OCI-LY1 (cell line): ENCODE data around the gene KHDRBS2.

Source experiments
- EZH2 ChIP-seq: fragments of 200-600 bp; sonication (generic), shearing (Covaris generic); IDR thresholded peaks from 2 replicates; pipeline ENCODE4 v1.8.0; 2017; ENCODE audit warnings: borderline replicate concordance, mixed run types, mild to moderate bottlenecking, antibody characterized with exemption, low read length, moderate library complexity, mixed read lengths
- TF ChIP-seq, protein P1 (sequence below): fragments of 200-600 bp; sonication (generic), shearing (Covaris generic); IDR thresholded peaks from 2 replicates; pipeline ENCODE4 v1.5.1; 2017; ENCODE audit warnings: mild to moderate bottlenecking, antibody characterized with exemption, low read length, moderate library complexity, mixed read lengths

DNA sequence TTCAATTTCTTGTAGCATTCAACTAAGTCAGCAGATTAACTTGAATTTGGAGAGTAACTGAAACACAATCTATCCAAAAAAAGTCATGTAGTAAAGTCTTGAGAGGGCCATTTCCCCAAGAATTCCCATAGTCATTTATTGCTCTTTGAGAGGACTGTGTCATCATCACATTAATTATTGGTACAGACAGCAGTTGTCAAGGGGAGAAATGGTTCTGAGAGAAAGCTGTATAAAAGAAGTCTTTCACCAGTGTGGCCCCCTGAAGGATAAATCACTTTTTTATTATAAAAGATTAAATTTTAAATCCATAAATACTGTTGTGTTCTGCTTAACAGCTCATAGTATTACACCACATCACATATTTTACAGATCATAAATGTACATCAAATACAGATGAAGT is 111.5 kb downstream of the KHDRBS2 start:
- TF ChIP-seq, protein P1, sequence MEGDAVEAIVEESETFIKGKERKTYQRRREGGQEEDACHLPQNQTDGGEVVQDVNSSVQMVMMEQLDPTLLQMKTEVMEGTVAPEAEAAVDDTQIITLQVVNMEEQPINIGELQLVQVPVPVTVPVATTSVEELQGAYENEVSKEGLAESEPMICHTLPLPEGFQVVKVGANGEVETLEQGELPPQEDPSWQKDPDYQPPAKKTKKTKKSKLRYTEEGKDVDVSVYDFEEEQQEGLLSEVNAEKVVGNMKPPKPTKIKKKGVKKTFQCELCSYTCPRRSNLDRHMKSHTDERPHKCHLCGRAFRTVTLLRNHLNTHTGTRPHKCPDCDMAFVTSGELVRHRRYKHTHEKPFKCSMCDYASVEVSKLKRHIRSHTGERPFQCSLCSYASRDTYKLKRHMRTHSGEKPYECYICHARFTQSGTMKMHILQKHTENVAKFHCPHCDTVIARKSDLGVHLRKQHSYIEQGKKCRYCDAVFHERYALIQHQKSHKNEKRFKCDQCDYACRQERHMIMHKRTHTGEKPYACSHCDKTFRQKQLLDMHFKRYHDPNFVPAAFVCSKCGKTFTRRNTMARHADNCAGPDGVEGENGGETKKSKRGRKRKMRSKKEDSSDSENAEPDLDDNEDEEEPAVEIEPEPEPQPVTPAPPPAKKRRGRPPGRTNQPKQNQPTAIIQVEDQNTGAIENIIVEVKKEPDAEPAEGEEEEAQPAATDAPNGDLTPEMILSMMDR: no peak
- TF ChIP-seq EZH2: no peak
